ENCODE results near the gene NHSL1. TPM values are rescaled to one million over a fixed set of nuclear protein-coding genes. Genes with fewer than 3 reads are reported as not detected.

Gene NHSL1
- total and polyA plus RNA-seq, 9 of the 15 experiments (the other 6 are each of a cell fraction or from before 2014, with no cell fraction given) = 0.09 to 0.20 TPM; not detected in 7

GRCh38 chr6:138424004-138424904, 75.0 kb downstream of the NHSL1 start:
- POLR2A ChIA-PET = interaction anchor here (1.0 kb wide), 1 partner anchor 55 kb away, joined by 4 read pairs; no protein-coding TSS in a partner anchor
- Histone ChIP-seq H3K27ac (ENCODE audit: extremely low read depth, low read depth, low read length) (no peak overlapping the region), H3K9ac (ENCODE audit: insufficient read depth in 1 of 2, low read depth in 2 of 2, low read length in 2 of 2) (peak overlapping the region in 1 of 2 experiments; percentile 22; a peak in 1 of 4 replicates), H2AFZ (ENCODE audit: low read depth, low read length) (no peak overlapping the region), H3K9me1 (ENCODE audit: control insufficient read depth, insufficient read depth, low read length) (no peaks in the 10 kb centered on the region), H3K4me2 (ENCODE audit: insufficient read depth, low read length) (no peak overlapping the region), H4K20me1 (replicated peaks; ENCODE audit: control insufficient read depth, insufficient read depth, low read length) (no peaks in the 10 kb centered on the region), H3K27me3 (ENCODE audit: control insufficient read depth in 2 of 2, insufficient read depth in 2 of 2, low read length in 2 of 2) (peaks cover 32 to 34% of the 10 kb centered on the region in 2 experiments), H3K79me2 (ENCODE audit: control insufficient read depth, insufficient read depth, low read length) (no peaks in the 10 kb centered on the region), H3K36me3 (ENCODE audit: control insufficient read depth, insufficient read depth, low read length) (no peaks in the 10 kb centered on the region), H3K9me3 (replicated peaks; ENCODE audit: control insufficient read depth, insufficient read depth, low read depth, low read length) (no peaks in the 10 kb centered on the region), H3K4me1 (replicated peaks in 1 of 2; ENCODE audit: control insufficient read depth in 2 of 2, insufficient read depth in 2 of 2, low read length in 2 of 2) (peaks cover 0 to 8% of the 10 kb centered on the region in 2 experiments; a peak in 1 of 5 replicates), H3K4me3 (no peak overlapping the region)
- FAIRE-seq = no peak
- DNase-seq (ENCODE audit: extremely low read depth in 1 of 4, low spot score in 3 of 4) = peak in 1 of 4 experiments; percentile 19
- intact Hi-C loops (cut with micrococcal nuclease) = loop anchor here (10.0 kb wide), 1 partner anchor 941 kb away; no protein-coding TSS in a partner anchor
- in situ Hi-C loops (cut with MboI) = no loop called here
- WGBS (ENCODE audit: insufficient coverage, low coverage, missing lambda C conversion rate) = 5% methylated on average over 48 of the region's 48 CpGs
- BruUV-seq (replicated peaks) = no TSS peak
- ATAC-seq = peak; percentile 82
- CTCF ChIA-PET (ENCODE audit: low intra/inter-chr PET ratio) = interaction anchor here (0.6 kb wide), 1 partner anchor 681 kb away, joined by 4 read pairs; no protein-coding TSS in a partner anchor
- TF ChIP-seq RAD21 (CRISPR knock-in tag; conservative IDR thresholded peaks at IDR 0.05 in 1 of 2, IDR thresholded peaks at IDR 0.05 in 1 of 2) = 0 out of 4 replicates have a peak, but pooled peaks of 1 of the 2 experiments have one; percentile 14
- no peak for TF ChIP-seq TCFL5 (CRISPR knock-in tag; conservative IDR thresholded peaks at IDR 0.05)
- no peak for TF ChIP-seq ZNF436 (CRISPR knock-in tag; IDR thresholded peaks at IDR 0.05)
- TF ChIP-seq TAL1 (IDR thresholded peaks at IDR 0.05) = no peak
- TF ChIP-seq, protein P1, sequence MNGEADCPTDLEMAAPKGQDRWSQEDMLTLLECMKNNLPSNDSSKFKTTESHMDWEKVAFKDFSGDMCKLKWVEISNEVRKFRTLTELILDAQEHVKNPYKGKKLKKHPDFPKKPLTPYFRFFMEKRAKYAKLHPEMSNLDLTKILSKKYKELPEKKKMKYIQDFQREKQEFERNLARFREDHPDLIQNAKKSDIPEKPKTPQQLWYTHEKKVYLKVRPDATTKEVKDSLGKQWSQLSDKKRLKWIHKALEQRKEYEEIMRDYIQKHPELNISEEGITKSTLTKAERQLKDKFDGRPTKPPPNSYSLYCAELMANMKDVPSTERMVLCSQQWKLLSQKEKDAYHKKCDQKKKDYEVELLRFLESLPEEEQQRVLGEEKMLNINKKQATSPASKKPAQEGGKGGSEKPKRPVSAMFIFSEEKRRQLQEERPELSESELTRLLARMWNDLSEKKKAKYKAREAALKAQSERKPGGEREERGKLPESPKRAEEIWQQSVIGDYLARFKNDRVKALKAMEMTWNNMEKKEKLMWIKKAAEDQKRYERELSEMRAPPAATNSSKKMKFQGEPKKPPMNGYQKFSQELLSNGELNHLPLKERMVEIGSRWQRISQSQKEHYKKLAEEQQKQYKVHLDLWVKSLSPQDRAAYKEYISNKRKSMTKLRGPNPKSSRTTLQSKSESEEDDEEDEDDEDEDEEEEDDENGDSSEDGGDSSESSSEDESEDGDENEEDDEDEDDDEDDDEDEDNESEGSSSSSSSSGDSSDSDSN (IDR thresholded peaks at IDR 0.05; ENCODE audit: borderline replicate concordance in 1 of 2, low read depth in 2 of 2, low read length in 2 of 2) = peak in 1 of 2 experiments; percentile 33; a peak in 1 of 4 replicates
- TF ChIP-seq, protein P2, sequence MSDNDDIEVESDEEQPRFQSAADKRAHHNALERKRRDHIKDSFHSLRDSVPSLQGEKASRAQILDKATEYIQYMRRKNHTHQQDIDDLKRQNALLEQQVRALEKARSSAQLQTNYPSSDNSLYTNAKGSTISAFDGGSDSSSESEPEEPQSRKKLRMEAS (CRISPR knock-in tag; IDR thresholded peaks at IDR 0.05) = no peak
- TF ChIP-seq ZNF282 (CRISPR knock-in tag; IDR thresholded peaks at IDR 0.05) = no peak
- TF ChIP-seq, protein P3, sequence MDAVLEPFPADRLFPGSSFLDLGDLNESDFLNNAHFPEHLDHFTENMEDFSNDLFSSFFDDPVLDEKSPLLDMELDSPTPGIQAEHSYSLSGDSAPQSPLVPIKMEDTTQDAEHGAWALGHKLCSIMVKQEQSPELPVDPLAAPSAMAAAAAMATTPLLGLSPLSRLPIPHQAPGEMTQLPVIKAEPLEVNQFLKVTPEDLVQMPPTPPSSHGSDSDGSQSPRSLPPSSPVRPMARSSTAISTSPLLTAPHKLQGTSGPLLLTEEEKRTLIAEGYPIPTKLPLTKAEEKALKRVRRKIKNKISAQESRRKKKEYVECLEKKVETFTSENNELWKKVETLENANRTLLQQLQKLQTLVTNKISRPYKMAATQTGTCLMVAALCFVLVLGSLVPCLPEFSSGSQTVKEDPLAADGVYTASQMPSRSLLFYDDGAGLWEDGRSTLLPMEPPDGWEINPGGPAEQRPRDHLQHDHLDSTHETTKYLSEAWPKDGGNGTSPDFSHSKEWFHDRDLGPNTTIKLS (IDR thresholded peaks at IDR 0.05; ENCODE audit: borderline replicate concordance, low read depth) = no peak
- TF ChIP-seq, protein P4, sequence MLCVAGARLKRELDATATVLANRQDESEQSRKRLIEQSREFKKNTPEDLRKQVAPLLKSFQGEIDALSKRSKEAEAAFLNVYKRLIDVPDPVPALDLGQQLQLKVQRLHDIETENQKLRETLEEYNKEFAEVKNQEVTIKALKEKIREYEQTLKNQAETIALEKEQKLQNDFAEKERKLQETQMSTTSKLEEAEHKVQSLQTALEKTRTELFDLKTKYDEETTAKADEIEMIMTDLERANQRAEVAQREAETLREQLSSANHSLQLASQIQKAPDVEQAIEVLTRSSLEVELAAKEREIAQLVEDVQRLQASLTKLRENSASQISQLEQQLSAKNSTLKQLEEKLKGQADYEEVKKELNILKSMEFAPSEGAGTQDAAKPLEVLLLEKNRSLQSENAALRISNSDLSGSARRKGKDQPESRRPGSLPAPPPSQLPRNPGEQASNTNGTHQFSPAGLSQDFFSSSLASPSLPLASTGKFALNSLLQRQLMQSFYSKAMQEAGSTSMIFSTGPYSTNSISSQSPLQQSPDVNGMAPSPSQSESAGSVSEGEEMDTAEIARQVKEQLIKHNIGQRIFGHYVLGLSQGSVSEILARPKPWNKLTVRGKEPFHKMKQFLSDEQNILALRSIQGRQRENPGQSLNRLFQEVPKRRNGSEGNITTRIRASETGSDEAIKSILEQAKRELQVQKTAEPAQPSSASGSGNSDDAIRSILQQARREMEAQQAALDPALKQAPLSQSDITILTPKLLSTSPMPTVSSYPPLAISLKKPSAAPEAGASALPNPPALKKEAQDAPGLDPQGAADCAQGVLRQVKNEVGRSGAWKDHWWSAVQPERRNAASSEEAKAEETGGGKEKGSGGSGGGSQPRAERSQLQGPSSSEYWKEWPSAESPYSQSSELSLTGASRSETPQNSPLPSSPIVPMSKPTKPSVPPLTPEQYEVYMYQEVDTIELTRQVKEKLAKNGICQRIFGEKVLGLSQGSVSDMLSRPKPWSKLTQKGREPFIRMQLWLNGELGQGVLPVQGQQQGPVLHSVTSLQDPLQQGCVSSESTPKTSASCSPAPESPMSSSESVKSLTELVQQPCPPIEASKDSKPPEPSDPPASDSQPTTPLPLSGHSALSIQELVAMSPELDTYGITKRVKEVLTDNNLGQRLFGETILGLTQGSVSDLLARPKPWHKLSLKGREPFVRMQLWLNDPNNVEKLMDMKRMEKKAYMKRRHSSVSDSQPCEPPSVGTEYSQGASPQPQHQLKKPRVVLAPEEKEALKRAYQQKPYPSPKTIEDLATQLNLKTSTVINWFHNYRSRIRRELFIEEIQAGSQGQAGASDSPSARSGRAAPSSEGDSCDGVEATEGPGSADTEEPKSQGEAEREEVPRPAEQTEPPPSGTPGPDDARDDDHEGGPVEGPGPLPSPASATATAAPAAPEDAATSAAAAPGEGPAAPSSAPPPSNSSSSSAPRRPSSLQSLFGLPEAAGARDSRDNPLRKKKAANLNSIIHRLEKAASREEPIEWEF (CRISPR knock-in tag; IDR thresholded peaks at IDR 0.05) = no peak

All from K562 (cell line).